Measurements from ENCODE around the gene NDUFS4.
"Not testable (repeated sequence)": the region's sequence is repeated elsewhere in the genome, so short reads cannot be mapped to it uniquely, and the experiment has no call there.

The NDUFS4 gene

DNA sequence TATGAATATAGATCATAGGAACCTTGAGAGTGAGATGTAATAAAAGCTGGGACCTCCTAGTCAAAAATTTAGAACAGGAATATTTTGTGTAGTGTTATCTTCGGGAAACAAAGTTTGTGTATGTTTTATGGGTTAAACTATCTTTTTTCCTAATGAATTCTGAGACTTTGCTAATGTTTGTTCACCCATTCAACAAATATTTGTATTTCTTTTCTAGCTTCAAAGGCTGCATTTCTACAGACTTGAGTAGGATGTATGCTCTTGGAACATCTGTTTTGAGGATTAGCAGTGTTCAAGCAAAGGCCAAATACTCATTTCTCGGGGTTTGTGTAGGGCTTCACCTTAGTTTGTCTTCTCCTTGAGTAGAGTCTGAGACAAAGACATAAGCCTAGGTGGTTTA is 16.2 kb downstream of the NDUFS4 start:
- DNase-seq = no peak

DNA sequence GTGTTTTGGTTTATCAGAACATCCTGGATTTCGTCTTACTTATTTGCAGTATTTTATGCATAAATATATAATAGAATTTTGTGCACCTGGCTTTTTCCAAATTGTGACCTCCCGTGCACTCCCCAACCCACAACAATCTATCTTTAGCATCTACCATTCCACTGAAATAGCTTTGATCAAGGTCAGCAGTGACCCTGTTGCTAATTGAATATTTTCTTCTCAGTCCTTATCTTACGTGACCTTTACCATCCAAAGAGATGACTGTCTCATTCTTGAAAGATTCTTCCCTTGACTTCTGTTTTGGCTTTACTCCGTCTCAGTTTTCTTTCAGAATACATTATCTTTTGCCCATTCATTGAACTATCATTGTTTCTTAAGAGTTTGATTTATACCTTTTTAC is 18.4 kb downstream of the NDUFS4 start:
- no peak for DNase-seq

GRCh38 chr5:53580547-53580946 is 20.1 kb downstream of the NDUFS4 start:
- no peak for DNase-seq

- DNase-seq = no peak
These were observed 21.8 kb downstream of the NDUFS4 start for GRCh38 chr5:53582225-53582624.

DNA sequence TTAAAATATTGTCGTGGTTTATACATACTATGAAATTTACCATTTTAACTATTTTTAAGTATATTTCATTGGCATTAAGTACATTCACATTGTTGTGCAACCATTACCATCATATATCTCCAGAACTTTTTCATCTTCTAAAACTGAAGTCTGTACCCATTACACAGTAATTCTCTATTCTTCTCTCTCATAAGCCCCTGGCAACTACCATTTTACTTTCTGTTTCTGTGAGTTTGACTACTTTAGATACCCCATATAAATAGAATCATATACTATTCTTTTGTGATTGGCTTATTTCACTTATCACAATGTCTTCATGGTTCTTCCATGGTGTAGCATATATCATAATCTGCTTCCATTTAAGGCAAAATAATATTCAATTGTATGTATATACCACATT is 30.3 kb downstream of the NDUFS4 start:
- DNase-seq = no peak

DNA sequence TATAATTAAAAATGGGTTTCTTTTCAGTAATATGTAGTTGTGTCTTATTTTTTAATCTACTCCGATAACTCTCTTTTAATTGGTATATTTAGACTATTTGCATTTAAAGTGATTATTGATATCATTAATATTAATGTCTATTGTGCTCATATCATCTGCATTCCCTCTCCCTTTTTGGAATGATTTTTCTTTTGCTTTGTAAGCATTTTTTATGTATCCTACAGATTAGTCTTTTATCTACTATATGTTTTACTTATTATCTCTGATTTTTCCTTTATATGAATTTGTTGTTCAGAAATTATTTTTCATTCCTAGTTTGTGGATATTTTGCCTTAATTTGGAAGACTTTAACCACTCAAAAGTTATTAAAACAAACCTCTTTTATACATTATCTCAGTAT is 34.0 kb downstream of the NDUFS4 start:
- DNase-seq = no peak

GRCh38 chr5:53597894-53598293 is 37.5 kb downstream of the NDUFS4 start:
- no peak for DNase-seq

GRCh38 chr5:53601570-53601969 is 41.1 kb downstream of the NDUFS4 start:
- DNase-seq = no peak

- no peak for DNase-seq
These were observed 42.7 kb downstream of the NDUFS4 start for GRCh38 chr5:53603009-53603687.

DNA sequence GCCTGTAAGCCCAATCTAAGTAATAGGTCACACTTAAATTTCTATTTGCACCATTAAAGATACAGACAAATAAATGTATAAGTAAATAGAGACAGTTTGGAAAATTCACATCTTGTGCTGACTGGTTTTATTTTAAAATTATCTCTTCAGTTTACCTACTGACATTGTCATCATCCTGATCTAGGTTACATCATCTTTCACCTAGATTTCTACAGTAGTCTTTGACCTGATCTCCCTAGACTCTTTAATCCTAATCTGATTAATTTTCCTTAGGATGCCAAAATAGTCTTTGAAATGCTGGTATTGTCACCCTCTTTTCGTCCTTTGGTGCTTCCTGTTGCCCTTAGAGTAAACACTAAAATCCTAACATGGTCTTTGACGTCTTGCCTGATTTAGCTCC is 43.9 kb downstream of the NDUFS4 start:
- DNase-seq = no peak

DNA sequence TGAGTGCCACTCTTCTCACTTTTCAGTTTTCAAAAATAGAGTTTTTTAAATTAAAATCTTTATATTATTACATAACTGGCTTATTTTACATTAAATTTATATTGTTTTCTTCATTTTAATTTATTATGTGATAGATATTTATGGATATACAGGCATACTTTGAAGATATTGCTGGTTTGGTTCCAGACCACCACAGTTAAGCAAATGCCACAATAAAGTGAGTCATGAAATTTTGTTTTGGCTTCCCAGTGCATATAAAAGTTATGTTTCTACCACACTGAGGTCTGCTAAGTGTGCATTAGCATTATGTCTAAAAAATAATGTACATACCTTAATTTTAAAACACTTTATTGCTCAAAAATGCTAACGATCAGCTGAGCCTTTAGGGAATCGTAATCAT is 47.4 kb downstream of the NDUFS4 start:
- DNase-seq = no peak

GRCh38 chr5:53608897-53609296 is 48.5 kb downstream of the NDUFS4 start:
- DNase-seq = not testable (repeated sequence)

DNA sequence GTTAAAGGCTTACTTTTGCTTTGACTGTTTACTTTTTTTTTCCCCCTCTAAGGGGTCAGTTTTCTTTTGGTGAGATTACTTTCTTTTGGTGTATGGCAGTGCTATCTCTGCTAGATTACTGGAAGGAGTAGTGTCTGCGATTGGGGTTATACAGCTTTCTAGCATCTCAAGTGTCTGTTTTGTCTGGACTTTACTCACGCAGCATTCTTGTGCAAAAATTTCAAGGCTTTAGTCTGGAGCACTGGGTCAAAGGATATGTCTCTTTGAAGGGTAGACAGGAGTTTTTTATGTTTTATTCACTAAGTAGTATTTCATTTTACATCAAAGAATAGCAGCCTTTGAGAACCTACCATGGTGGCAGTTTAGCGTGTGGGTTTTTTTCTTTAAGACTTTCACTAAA is 52.6 kb downstream of the NDUFS4 start:
- DNase-seq = no peak

DNA sequence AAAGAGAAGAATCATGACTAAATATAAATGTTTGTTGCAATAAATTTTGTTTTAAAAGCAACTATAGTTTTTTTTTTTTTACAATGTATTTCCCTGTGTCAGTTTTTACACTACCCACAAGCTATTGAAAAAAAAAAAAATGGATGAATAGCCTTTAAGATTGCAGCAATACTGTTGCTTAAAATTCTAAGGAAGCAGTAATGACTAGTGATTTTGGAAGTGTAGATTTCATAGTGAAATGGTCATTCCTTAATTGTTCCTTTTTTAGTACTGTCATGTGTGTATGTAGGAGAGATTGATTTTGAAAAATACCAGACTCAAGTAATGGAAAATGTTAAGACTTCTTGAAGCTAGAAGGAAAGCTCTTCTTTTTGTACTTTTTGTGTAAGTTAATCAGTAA is 53.1 kb downstream of the NDUFS4 start:
- no peak for DNase-seq

DNA sequence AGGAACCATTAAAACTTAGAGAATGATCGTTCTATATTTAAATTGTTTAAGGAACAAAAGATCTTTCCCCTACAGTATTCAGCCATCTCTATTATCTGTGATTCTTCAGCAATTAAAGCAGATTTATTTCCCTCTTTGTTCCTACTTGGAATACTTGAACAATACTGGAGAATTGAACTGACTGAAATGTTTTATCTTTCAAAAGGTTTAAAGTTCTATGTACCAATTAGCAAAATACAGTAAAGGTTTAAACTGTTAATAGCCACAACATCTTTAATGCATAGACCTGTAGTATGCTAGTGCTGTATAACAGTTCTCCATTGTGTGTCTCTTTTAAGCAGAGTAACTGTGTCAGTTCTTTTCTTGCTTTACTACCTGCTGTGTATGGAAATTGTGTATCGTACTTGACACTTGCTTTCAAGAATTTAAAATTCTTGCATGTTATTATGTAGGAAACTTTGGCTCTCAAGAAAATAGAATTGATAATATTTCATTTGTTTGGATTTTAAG is 54.0 kb downstream of the NDUFS4 start:
- no peak for DNase-seq

DNA sequence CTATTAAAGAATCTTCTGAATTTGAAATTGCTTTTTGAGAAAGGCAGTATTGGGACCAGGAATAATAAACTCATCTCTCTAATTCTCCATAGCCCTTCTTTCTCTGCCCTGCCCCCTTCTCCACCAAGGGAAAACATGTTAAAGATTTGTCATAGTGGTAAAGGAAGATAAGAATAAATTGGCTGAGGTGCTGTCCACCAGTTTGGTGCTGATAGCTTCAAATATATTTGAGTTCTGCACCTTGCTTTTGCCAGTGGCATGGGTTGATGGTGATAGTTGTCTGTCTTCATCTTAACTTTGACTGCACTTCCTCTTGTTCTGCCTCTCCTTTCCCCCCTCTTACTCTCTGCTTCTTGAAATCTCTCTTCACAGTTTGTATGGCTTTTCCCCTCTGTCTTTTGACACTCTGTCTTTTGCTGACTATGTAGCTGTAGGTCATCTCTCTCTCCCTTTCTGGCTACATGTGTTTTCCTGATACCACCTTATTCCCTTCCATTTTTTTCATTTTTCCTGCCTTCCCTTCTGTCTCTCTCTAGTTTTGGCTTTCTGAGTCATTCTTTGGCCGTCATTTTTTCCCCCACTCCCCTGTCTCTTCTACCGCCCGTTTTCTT is 56.6 kb downstream of the NDUFS4 start:
- DNase-seq = no peak

DNA sequence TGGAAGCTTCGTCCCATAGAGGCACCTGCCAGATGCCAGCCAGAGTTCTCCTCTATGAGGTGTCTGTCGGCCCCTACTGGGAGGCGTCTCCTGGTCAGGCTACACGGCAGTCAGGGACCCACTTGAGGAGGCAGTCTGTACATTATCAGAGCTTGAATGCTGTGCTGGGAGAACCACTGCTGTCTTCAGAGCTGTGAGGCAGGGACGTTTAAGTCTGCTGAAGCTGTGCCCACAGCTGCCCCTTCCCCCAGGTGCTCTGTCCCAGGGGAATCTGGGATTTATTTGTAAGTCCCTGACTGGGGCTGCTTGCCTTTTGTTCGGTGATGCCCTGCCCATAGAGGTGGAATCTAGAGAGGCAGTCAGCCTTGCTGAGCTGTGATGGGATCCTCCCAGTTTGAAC is 70.8 kb downstream of the NDUFS4 start:
- no peak for DNase-seq

GRCh38 chr5:53642061-53642460 is 81.6 kb downstream of the NDUFS4 start:
- DNase-seq = no peak

DNA sequence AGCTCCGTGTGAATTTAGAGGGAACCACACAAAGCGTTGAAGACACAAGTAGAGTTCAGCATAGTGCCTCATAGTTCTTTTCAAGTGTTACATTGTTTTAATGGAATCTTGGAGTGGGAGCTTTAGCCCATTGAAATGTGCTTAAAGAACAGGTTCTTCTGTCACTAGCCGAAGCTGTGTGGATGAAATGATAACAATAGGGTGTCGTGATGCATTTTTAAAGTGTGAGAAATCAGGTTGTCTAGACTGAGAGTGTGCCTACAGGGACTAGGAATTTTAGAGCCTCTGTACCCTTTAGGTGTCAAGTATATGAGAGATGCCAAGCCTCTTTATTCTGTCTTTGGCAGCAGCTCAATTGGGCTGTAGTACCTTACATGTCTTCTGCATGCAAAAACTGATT is 83.0 kb downstream of the NDUFS4 start:
- no peak for DNase-seq

- DNase-seq = no peak
These were observed 84.6 kb downstream of the NDUFS4 start for GRCh38 chr5:53645078-53645477.

GRCh38 chr5:53649352-53649751 is 88.9 kb downstream of the NDUFS4 start:
- DNase-seq = no peak

GRCh38 chr5:53660573-53660972 is 100.1 kb downstream of the NDUFS4 start:
- not testable (repeated sequence) for DNase-seq

- not testable (repeated sequence) for DNase-seq
These were observed 104.9 kb downstream of the NDUFS4 start for GRCh38 chr5:53665313-53665712.

- no peak for DNase-seq
These were observed 107.2 kb downstream of the NDUFS4 start for GRCh38 chr5:53667621-53668020.

GRCh38 chr5:53671447-53671846 is 111.0 kb downstream of the NDUFS4 start:
- no peak for DNase-seq

Data from CD4-positive, alpha-beta T cell treated with Interferon gamma for 1 hour (primary cell).